Gastrocnemius medialis (tissue), 4 donors: ENCODE data around the gene VPS26B. TPM values are rescaled to one million over a fixed set of nuclear protein-coding genes. Genes with fewer than 3 reads are reported as not detected.

Experiments used
- ATAC-seq, 2 donors: fragments of 150-250 bp; one replicate each; pipeline ENCODE4 v1.9.1; 2016
- DNase-seq, 2 donors: peaks; one replicate each; pipeline ENCODE4 v3.0.0-alpha.2; 2019
- H3K27ac ChIP-seq, 4 donors: fragments of 200-600 bp; sonication (generic); 1 replicate in 1 of 4; 2 replicates in 3 of 4; pipeline ENCODE4 v1.5.1; 2016 to 2018; ENCODE audit warnings: mild to moderate bottlenecking in 2 of 4, moderate library complexity in 1 of 4
- H3K27me3 ChIP-seq, 3 donors: fragments of 200-600 bp; sonication (generic) in 2 of 3; 1 replicate in 1 of 3; 2 replicates in 2 of 3; pipeline versions ENCODE4 v1.5.1 to v1.6.0; 2016 to 2019; ENCODE audit warnings: mild to moderate bottlenecking in 1 of 3, moderate library complexity in 1 of 3
- H3K36me3 ChIP-seq, 2 donors: fragments of 200-600 bp; sonication (generic) in 1 of 2; one replicate each; pipeline ENCODE4 v1.5.1; 2017 to 2018
- H3K4me1 ChIP-seq, 2 donors: fragments of 200-600 bp; sonication (generic) in 1 of 2; one replicate each; pipeline ENCODE4 v1.5.1; 2016 to 2017; ENCODE audit warnings: mild to moderate bottlenecking in 2 of 2
- H3K4me3 ChIP-seq, 4 donors: fragments of 200-600 bp; sonication (generic) in 3 of 4; 1 replicate in 1 of 4; 2 replicates in 3 of 4; pipeline ENCODE4 v1.5.1; 2016 to 2019; ENCODE audit warnings: mild to moderate bottlenecking in 2 of 4
- H3K9me3 ChIP-seq, 3 donors: fragments of 200-600 bp; sonication (generic) in 2 of 3; 1 replicate in 1 of 3; 2 replicates in 2 of 3; pipeline ENCODE4 v1.5.1; 2016 to 2019
- CTCF ChIP-seq, 5 experiments: fragments of 450-650 bp in 3 of 5; fragments of 200-600 bp in 2 of 5; sonication (generic) in 2 of 5; IDR thresholded peaks in 4 of 5; conservative IDR thresholded peaks in 1 of 5; 1 replicate in 4 of 5; 2 replicates in 1 of 5; pipeline ENCODE4 v1.5.1; 2016 to 2019; ENCODE audit warnings: antibody characterized with exemption in 5 of 5, mild to moderate bottlenecking in 3 of 5, moderate library complexity in 3 of 5
- POLR2A ChIP-seq, 2 donors: fragments of 450-650 bp; IDR thresholded peaks; one replicate each; pipeline ENCODE4 v1.6.1; 2017; ENCODE audit warnings: antibody characterized with exemption in 2 of 2, mild to moderate bottlenecking in 2 of 2, moderate library complexity in 2 of 2
- in situ Hi-C, 4 donors: fragments of 200-750 bp; cut with MboI; loops; one replicate each; pipeline versions ENCODE4 v1.15.0 to v1.8.0; 2017; ENCODE audit warnings: low sequenced_read_pairs in 4 of 4
- intact Hi-C: fragments of 100-400 bp; cut with DNase I; formaldehyde crosslinking; loops from one replicate; pipeline ENCODE4 v1.15.1; 2023; ENCODE audit warnings: low total_unique reads
- total RNA-seq, 4 donors: library from RNA; depleted of rRNA; stranded (reverse); fragments of >200 nt; gene quantifications; one replicate each; pipeline versions ENCODE4 v1.1.0 to v1.2.3, GENCODE V29; 2016

Gene VPS26B
- total RNA-seq, 4 donors from 2014 or later, result 15.4 to 32.9 (median 22.2) TPM

- in situ Hi-C loops, result no loop called here
- no peak overlapping the region for H3K27ac ChIP-seq
- no peak for ATAC-seq
- no peak overlapping the region for H3K4me3 ChIP-seq
- intact Hi-C loops, result no loop called here
- TF ChIP-seq POLR2A (IDR thresholded peaks at IDR 0.05) (no peak), CTCF (IDR thresholded peaks at IDR 0.05 in 4 of 5, conservative IDR thresholded peaks at IDR 0.05 in 1 of 5) (no peak)
- no peaks in the 10 kb centered on the region for H3K4me1 ChIP-seq
- no peak for DNase-seq
- H3K9me3 ChIP-seq, result no peaks in the 10 kb centered on the region
- H3K27me3 ChIP-seq, result no peaks in the 10 kb centered on the region
- H3K36me3 ChIP-seq, result no peaks in the 10 kb centered on the region
Measured at GRCh38 chr11:134293119-134294113, 68.9 kb downstream of the VPS26B start.

- in situ Hi-C loops (no loop called here), intact Hi-C loops (no loop called here)
- ATAC-seq (no peak), DNase-seq (no peak)
- H3K4me1 ChIP-seq, result no peaks in the 10 kb centered on the region
- H3K9me3 ChIP-seq, result no peaks in the 10 kb centered on the region
- H3K27ac ChIP-seq, result no peak overlapping the region
- TF ChIP-seq CTCF (IDR thresholded peaks at IDR 0.05 in 4 of 5, conservative IDR thresholded peaks at IDR 0.05 in 1 of 5) (no peak), POLR2A (IDR thresholded peaks at IDR 0.05) (no peak)
- no peaks in the 10 kb centered on the region for H3K27me3 ChIP-seq
- H3K4me3 ChIP-seq, result no peak overlapping the region
- H3K36me3 ChIP-seq, result no peaks in the 10 kb centered on the region
Measured at GRCh38 chr11:134294664-134295063, 70.2 kb downstream of the VPS26B start.

Other genes starting within 250 kb of the VPS26B start
- 1 to 10 TPM; 3.5 to 9.7 (median 6.2) TPM for gene JAM3, start 155.6 kb upstream of the VPS26B start, total RNA-seq
- 1 to 10 TPM; 3.6 to 6.7 (median 4.5) TPM for gene NCAPD3, start 704 bp upstream of the VPS26B start, total RNA-seq
- 10 to 100 TPM; 12.7 to 27.8 (median 17.2) TPM for gene THYN1, start 28.7 kb downstream of the VPS26B start, total RNA-seq
- gene ACAD8, start 28.9 kb downstream of the VPS26B start, total RNA-seq, result 10 to 100 TPM; 19.4 to 29.6 (median 24.7) TPM
- not detected for gene GLB1L3, start 51.7 kb downstream of the VPS26B start, total RNA-seq
- gene GLB1L2, start 107.3 kb downstream of the VPS26B start, total RNA-seq, result 1 to 10 TPM in 1 of 4 donors, under 1 TPM in 2, not detected in 1; 0.33 to 2.9 (median 0.76) TPM
- gene B3GAT1, start 187.6 kb downstream of the VPS26B start, total RNA-seq, result under 1 TPM in 1 of 4 donors, not detected in 3; 0.10 TPM